ENCODE measurements around the gene TENM4. TPM values are rescaled to one million over a fixed set of nuclear protein-coding genes. Genes with fewer than 3 reads are reported as not detected.

TENM4 gene
- total RNA-seq, 4 donors from 2014 or later, result 5.5 to 12.3 (median 8.9) TPM

DNA sequence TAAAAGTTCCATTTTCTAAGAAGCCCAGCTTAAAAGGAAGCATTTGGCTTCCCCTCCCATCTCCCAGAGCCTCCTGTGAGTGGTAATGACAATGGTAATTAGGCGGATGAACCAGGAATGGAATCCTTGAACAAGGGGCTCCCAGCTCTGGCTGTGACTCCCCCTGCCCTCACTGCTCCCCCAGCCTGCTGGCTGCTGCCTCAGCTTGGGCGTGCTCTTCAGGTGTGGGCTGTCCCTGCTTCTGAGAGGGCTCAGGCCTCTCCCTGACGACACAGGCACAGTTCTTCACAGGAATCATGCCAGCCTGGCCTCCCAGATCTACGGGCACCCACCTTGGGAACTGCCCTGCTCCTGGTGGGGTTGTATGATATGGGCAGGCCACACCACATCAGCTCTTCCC, 784.5 kb downstream of the TENM4 start:
- Histone ChIP-seq H3K9me3 (no peaks in the 10 kb centered on the region), H3K27me3 (no peaks in the 10 kb centered on the region), H3K27ac (no peak overlapping the region), H3K36me3 (no peaks in the 10 kb centered on the region), H3K4me1 (no peaks in the 10 kb centered on the region), H3K4me3 (no peak overlapping the region)
- WGBS, 2 donors (ENCODE audit: low coverage in 1 of 2), result no CpG with 5 or more reads among the region's 4 CpGs
- no peak for TF ChIP-seq POLR2AphosphoS5 (IDR thresholded peaks at IDR 0.05)
- TF ChIP-seq POLR2A (IDR thresholded peaks at IDR 0.05), result no peak
- TF ChIP-seq EP300 (IDR thresholded peaks at IDR 0.05), result no peak
- TF ChIP-seq, protein P1, sequence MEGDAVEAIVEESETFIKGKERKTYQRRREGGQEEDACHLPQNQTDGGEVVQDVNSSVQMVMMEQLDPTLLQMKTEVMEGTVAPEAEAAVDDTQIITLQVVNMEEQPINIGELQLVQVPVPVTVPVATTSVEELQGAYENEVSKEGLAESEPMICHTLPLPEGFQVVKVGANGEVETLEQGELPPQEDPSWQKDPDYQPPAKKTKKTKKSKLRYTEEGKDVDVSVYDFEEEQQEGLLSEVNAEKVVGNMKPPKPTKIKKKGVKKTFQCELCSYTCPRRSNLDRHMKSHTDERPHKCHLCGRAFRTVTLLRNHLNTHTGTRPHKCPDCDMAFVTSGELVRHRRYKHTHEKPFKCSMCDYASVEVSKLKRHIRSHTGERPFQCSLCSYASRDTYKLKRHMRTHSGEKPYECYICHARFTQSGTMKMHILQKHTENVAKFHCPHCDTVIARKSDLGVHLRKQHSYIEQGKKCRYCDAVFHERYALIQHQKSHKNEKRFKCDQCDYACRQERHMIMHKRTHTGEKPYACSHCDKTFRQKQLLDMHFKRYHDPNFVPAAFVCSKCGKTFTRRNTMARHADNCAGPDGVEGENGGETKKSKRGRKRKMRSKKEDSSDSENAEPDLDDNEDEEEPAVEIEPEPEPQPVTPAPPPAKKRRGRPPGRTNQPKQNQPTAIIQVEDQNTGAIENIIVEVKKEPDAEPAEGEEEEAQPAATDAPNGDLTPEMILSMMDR (IDR thresholded peaks at IDR 0.05), result no peak
- no peak for ATAC-seq

DNA sequence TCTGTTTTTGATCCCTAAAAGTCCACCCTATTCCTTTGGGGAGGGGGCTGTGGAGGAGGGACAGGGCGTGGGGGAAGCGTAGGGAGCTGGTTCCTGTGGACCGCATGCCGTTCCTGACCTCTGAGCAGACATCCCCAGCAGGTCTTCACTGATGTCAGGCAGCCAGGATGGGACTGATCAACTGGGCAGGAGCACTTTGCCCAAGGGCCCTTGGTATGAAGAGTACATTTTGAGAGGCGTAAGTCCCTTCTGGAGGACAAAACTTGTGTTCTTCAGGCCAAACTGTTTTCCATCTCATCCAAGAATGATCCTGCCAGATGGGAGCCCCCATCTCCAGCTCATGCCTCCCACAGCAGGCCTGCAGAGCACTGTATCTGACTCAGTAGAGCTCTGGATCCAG, 785.3 kb downstream of the TENM4 start:
- Histone ChIP-seq H3K9me3 (no peaks in the 10 kb centered on the region), H3K4me1 (no peaks in the 10 kb centered on the region), H3K36me3 (no peaks in the 10 kb centered on the region), H3K27me3 (no peaks in the 10 kb centered on the region), H3K4me3 (no peak overlapping the region), H3K27ac (no peak overlapping the region)
- no peak for ATAC-seq
- TF ChIP-seq POLR2A (IDR thresholded peaks at IDR 0.05) (no peak), EP300 (IDR thresholded peaks at IDR 0.05) (no peak), POLR2AphosphoS5 (IDR thresholded peaks at IDR 0.05) (no peak)
- TF ChIP-seq, protein P1 (IDR thresholded peaks at IDR 0.05), result no peak
- WGBS, 2 donors (ENCODE audit: low coverage in 1 of 2), result 94 to 97% methylated on average over 3 to 4 of the region's 5 CpGs

DNA sequence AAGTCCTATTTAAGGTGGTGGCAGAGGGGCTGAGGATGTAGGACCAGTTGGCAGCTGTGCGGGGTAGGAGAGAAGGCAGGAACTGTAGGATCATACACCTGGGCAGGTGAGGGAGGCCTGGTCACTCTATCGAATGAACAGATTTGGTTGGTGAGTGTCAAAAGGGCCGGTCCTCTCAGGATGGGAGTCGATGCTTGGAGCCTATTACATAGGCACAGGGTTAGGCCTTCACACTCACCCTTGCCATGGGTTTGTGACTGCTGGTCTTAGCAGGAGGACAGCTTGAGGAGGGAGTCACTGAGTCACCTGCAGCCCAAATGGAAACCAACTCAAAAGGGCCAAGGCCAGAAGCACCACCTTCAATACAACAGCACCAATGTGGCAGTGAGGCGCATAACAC, 786.0 kb downstream of the TENM4 start:
- H3K9me3 ChIP-seq, result no peaks in the 10 kb centered on the region
- ATAC-seq, result no peak
- no peak overlapping the region for H3K27ac ChIP-seq
- 88 to 91% methylated on average over 2 to 4 of the region's 5 CpGs for WGBS, 2 donors (ENCODE audit: low coverage in 1 of 2)
- H3K36me3 ChIP-seq, result no peaks in the 10 kb centered on the region
- H3K4me1 ChIP-seq, result no peaks in the 10 kb centered on the region
- no peak overlapping the region for H3K4me3 ChIP-seq
- TF ChIP-seq POLR2A (IDR thresholded peaks at IDR 0.05) (no peak), EP300 (IDR thresholded peaks at IDR 0.05) (no peak), POLR2AphosphoS5 (IDR thresholded peaks at IDR 0.05) (no peak)
- TF ChIP-seq, protein P1 (IDR thresholded peaks at IDR 0.05), result no peak
- no peaks in the 10 kb centered on the region for H3K27me3 ChIP-seq

DNA sequence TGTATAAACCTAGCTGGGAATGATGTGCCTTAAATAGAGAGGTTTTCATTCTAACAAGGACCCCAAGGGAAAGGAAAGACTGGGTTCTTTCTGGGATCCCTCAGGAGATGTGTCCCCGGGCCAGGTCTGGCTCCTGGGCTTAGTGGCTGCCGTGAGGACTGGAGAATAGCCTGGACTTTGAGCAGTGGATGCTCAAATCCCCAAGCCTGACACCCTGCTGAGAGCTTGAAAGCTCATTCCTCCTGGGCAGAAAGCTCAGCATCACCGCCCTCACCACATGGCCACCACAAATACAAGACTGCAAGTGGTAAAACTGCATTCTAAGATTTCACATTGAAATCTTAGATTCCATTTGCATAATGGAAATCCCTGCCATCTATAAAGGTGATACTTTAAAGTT, 786.8 kb downstream of the TENM4 start:
- no peak overlapping the region for H3K4me3 ChIP-seq
- H3K27me3 ChIP-seq, result no peaks in the 10 kb centered on the region
- TF ChIP-seq, protein P1 (IDR thresholded peaks at IDR 0.05), result no peak
- TF ChIP-seq POLR2AphosphoS5 (IDR thresholded peaks at IDR 0.05) (no peak), POLR2A (IDR thresholded peaks at IDR 0.05) (no peak), EP300 (IDR thresholded peaks at IDR 0.05) (no peak)
- no peaks in the 10 kb centered on the region for H3K4me1 ChIP-seq
- 0 to 93% methylated on average over 1 of the region's 3 CpGs for WGBS, 2 donors (ENCODE audit: low coverage in 1 of 2)
- no peaks in the 10 kb centered on the region for H3K36me3 ChIP-seq
- no peak overlapping the region for H3K27ac ChIP-seq
- no peak for ATAC-seq
- H3K9me3 ChIP-seq, result no peaks in the 10 kb centered on the region

DNA sequence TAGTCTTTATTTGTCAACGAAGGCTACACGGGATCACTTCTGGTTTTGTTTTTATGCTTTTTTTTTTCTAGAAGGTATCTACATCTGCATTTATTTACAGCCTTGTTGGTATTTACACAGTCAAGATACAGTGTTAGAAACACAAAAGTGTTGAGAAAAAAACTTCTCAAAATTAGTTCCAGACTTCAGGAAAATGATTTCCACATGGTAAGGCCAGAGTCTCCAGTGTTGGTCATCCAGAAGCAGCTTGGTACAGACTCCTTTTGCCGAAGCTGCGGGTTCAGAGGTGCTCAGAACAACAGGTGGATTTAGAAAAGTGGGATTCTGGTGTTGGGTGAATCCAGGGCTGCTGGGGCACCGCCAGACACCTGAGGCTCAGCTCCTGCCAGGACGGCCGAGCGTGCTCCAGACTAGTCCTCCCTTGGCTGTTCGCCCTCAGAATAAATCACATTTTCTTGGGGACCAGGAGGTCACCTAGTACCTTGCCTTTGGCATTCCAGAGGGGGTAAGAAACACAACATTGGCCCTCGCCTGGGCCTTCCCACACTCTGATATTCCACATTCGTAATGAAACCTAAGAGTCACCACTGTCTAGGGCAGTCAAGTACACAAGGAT, 787.4 kb downstream of the TENM4 start:
- H3K4me1 ChIP-seq, result no peaks in the 10 kb centered on the region
- 81 to 86% methylated on average over 2 to 4 of the region's 11 CpGs for WGBS, 2 donors (ENCODE audit: low coverage in 1 of 2)

More for the DNA sequence above, 787.4 kb downstream of the TENM4 start:
- Histone ChIP-seq H3K4me3 (no peak overlapping the region), H3K27me3 (no peaks in the 10 kb centered on the region), H3K36me3 (no peaks in the 10 kb centered on the region), H3K27ac (no peak overlapping the region), H3K9me3 (no peaks in the 10 kb centered on the region)
- ATAC-seq, result no peak
- TF ChIP-seq EP300 (IDR thresholded peaks at IDR 0.05), result no peak
- no peak for TF ChIP-seq POLR2AphosphoS5 (IDR thresholded peaks at IDR 0.05)
- TF ChIP-seq, protein P1 (IDR thresholded peaks at IDR 0.05), result no peak
- no peak for TF ChIP-seq POLR2A (IDR thresholded peaks at IDR 0.05)
